DMS 273 (cell line): ENCODE results near the gene HSF2BP.
"Not testable (repeated sequence)": the region's sequence is repeated elsewhere in the genome, so short reads cannot be mapped to it uniquely, and the experiment has no call there.

Source experiments
- DNase-seq: peaks from one replicate; lab custom pipeline; 2025; ENCODE audit not compliant: unreplicated experiment; lab: John Stamatoyannopoulos, UW

The HSF2BP gene

GRCh38 chr21:43659136-43660000 lies at the start of gene HSF2BP, which contains the start of gene RRP1B:
Gene HSF2BP, minus strand, starts transcription at chr21:43659488. Its CDS starts 1,392 bp downstream, at chr21:43658096.
Gene RRP1B, plus strand, starts transcription at chr21:43659560. Its CDS starts 105 bp downstream, at chr21:43659665.
- DNase-seq = peak; percentile 96

DNA sequence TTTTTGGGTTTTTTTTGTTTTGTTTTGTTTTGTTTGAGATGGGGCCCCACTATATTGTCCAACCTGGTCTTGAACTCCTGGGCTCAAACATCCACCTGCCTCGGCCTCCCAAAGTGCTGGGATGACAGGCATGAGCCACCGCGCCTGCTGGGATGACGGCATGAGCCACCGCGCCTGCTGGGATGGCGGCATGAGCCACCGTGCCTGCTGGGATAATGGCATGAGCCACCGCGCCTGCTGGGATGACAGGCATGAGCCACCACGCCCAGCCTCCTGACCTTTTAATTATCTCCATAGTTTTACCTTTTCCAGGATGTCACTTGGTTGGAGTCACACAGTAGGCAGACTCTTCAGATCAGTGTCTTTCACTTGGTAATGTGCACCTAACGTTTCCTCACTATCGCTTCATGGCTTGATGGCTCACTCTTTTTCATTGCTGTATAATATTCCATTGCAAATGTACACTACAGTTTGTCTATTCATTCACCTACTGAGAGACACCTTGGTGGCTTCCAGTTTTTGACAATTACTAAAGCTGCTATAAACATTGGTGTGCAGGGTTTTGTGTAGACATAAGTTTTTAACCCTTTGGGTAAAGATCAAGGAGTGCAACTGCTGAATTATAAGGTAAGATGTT lies 49.6 kb upstream of the HSF2BP start:
- DNase-seq = no peak

DNA sequence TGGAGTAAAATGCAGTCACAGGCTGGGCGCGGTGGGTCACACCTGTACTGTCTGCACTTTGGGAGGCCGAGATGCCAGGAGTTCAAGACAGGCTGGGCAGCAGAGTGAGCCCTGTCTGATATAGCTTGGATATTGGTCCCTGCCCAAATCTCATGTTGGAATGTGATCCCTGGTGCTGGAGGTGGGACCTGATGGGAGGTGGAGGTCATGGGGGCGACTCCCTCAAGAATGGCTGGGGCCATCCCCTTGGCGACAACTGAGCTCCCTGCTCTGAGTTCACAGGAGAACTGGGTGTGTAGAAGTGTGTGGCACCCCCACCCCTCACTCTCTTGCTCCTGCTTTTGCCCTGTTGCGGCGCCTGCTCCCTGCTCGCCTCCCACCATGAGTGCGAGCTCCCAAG lies 48.2 kb upstream of the HSF2BP start:
- no peak for DNase-seq

GRCh38 chr21:43703035-43703880 lies 44.0 kb upstream of the HSF2BP start:
- DNase-seq = no peak

- no peak for DNase-seq
These were observed 43.4 kb upstream of the HSF2BP start for GRCh38 chr21:43702785-43703034.

DNA sequence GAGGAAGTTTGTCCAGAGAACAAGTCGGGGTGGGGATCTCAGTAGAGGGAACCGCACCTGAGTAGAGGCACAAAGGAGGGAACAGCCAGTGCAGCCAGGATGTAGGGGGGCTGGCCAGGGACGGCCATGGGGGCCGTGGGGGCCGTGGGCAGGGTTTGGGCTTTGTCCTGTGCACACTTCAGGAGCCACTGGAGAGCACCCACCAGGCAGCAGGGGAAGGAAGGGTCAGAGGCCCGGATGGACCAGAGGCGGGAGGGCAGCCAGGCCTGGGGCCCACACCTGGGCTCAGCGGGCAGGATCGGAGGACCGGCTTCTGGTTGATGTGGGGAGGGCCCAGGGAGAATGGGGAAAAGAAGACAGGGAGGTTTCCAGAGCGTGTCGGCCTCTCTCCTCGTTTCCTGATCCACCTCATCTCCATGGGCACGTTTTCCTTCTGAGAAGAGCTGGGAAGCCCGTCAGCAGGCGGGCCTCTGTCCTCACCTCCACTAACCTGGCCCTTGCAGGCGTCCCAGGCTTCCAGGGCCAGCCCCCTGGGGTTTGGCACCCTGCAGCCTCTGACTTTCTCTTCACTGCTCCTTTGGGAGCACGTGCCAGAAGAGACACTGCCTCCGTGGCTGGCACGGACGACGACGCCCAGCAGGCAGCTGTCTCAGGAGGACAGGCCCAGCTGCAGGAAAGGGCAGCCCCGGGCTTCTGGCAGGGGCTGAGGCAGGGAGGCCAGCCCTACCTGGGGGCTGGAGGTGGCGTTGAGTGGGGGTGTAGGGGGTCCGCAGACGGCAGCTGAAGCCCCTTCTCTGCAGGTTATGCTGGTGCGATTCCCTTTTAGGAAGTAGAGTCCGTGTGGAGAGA lies 42.9 kb upstream of the HSF2BP start:
- no peak for DNase-seq

- no peak for DNase-seq
These were observed 40.8 kb upstream of the HSF2BP start for GRCh38 chr21:43699933-43700599.

GRCh38 chr21:43699492-43699777 lies 40.1 kb upstream of the HSF2BP start:
- DNase-seq = not testable (repeated sequence)

DNA sequence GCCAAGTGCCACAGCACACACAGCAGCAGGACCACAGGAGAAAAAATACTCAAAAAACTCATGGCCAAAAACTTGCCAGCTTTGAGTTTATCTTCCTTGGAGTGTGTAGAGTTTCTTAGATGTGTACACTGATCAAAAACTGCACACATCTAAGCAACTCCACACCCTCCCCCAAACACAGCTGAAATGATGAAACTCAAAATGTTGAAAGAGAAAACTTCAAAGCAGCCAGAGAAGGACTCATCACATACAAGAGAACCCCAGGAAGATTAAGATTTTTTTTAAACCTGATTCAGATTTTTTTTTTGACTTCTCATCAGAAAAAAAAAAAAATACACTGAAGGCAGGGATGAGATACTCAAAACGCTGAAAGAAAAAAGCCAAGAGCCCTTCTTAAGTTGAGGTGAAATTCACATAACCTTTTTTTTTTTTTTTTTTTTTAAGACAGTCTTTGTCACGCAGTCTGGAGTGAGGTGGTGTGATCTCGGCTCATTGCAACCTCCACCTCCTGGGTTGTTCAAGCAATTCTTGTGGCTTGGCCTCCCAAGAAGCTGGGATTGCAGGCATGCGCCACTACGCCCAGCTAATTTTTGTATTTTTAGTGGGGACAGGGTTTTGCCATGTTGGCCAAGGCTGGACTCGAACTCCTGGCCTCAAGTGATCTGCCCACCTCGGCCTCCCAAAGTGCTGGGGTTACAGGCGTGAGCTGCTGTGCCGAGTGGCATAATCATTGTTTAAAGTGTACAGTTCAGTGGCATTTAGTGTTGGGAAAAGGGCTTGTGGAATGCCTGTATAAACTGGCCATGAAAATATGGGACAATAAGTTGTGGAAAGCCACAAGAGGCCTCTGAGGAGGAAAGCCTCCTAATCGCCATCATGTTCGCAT lies 38.7 kb upstream of the HSF2BP start:
- DNase-seq = no peak

DNA sequence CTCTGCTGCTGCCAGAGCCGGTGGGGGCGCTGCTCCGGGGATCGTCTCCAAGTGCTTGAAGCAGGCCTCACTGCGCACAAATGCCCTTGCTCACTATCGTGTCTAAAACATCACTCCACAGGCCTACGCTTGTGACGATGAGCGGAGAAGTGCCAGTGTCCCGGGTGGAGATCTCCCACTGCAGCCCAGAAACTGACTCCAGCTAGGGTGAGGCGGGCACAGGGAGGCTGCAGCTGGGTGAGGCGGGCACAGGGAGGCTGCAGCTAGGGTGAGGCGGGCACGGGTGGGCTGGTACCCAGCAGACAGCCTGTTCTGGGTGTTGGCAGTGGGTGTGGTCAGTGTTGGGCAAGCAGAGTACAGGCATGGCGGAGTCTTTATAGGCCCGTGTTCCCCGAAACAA lies 36.9 kb upstream of the HSF2BP start:
- DNase-seq = no peak

DNA sequence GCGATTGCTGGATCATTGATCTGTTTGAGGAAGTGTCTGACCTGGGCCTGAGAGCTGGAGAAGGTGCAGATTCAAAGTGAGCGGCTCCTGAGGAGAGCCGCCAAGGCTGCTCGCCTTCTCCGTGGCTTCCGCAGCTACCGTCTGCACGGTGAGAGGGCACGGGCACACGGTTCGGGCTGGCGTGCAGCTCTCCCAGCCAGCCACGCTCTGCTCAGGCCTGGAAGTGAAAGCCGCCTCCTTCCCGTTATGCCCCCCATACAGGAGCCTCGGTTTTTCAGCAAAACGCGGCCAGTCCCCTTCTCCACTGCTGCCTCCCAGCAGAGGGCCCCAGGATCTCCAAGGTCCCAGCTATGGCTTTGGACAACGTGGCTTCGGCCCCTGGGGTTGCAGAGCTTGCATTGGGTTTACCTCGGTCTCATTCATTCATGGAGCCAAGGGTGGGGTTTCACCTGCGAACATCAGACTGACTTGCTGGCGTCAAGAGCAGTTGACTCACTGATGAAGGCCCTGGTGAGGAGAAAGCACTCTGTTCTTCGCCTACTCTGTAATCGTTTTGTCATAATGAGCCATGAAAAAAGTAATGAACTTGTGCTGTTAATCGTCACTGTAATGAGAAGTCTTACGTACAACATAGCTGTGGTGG lies 35.3 kb upstream of the HSF2BP start:
- no peak for DNase-seq

GRCh38 chr21:43693981-43694380 lies 34.7 kb upstream of the HSF2BP start:
- no peak for DNase-seq

GRCh38 chr21:43692949-43693348 lies 33.7 kb upstream of the HSF2BP start:
- DNase-seq = no peak

DNA sequence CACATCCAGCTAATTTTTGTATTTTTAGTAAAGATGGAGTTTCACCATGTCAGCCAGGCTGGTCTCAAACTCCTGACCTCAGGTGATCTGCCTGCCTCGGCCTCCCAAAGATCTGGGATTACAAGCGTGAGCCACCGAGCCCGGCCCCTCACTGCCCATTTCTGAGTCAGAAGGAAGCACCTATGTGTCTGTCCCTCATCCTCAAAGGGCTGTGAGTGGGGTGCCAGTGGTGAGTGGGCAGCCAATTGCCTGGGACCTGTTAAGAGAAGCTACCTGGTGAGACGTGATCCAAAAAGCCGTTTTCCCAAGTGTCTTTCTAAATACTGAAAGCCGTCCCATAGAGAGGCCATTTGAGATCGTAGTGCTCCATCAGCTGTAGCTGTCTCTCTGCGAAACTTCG lies 32.5 kb upstream of the HSF2BP start:
- no peak for DNase-seq

GRCh38 chr21:43691086-43691795 lies 32.0 kb upstream of the HSF2BP start:
- no peak for DNase-seq

DNA sequence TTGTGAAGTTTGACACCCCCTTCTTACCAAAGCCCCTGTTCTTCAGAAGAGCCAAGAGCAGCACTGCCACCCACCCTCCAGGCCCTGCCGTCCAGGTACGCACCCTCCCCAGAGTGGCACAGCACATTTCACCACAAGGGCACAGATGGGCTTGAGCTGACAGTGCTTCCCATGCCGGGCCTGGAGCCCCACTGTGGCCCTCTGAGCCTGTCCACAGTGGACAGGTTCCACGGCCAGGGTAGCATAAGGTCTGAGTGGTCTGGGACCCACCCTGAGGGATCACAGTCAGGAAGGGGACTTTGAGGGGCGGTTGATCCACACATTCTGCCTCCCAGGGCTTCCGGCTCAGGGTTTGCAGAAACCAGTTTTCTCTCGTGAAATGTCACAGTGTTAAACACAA lies 31.1 kb upstream of the HSF2BP start:
- DNase-seq = no peak

DNA sequence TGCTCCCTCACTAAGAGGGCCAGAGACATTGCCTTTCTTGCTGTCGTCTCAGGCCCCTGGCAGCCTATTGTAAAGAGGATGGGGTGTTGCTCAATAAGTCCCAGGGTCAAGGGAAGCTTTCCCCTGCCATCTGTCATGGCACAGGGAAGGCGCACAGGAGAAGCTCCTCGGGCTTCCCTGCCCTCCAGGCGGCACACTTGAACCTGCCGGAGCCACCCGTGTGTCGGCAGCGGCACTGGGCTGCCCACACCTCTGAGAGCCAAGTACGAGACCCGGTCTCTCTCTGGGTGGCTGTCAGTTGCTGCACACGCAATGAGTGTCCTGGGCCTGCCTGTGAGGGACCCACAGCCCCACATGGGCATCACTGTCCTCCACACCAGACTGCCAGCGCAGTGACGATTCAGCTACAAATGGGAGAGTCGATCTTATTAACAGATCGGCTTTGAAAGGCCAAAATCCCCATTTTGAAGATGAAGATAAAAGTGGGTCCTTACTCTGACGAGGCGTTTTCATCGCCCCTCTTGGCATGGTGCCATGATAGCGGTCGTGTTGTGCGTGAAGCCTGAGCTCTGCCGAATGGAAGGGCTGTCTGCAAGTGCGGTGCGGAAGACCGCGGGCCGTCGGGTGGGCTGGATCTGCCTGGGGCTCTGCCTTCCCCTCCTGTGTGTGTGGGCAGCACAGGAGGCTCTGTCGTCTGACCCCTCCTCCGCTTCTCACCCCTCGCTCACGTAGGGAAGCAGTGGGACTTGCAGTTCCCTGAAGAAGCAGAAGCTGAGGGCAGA lies 30.5 kb upstream of the HSF2BP start:
- no peak for DNase-seq

DNA sequence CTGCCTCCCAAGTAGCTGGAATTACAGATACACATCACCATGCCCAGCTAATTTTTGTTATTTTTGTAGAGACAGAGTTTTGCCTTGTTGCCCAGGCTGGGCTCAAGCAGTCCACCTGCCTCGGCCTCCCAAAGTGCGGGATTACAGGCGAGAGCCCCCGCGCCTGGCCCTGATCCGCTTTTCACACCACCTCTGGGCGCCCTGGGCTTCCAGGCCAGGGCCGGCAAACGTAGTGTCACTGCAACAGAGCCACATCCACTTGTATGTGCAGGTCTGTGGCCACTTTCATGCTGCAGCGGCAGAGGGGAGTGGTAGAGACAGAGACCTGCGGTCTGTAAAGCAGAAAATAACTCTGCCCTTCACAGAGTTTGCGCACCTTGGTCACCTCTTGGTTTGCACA lies 29.6 kb upstream of the HSF2BP start:
- no peak for DNase-seq
